ENCODE data around the gene DHRS12.

The DHRS12 gene

GRCh38 chr13:51834581-51835171 lies 30.7 kb upstream of the DHRS12 start:
- H3K4me3 ChIP-seq (ENCODE audit: low read length) = no peak overlapping the region
- DNase-seq (ENCODE audit: low read depth) = no peak
- TF ChIP-seq CTCF (conservative IDR thresholded peaks at IDR 0.05; ENCODE audit: low read depth, low read length) = no peak

- no peak for TF ChIP-seq CTCF (conservative IDR thresholded peaks at IDR 0.05; ENCODE audit: low read depth, low read length)
- no peak overlapping the region for H3K4me3 ChIP-seq (ENCODE audit: low read length)
- no peak for DNase-seq (ENCODE audit: low read depth)
These were observed 30.0 kb upstream of the DHRS12 start for GRCh38 chr13:51833980-51834379.

DNA sequence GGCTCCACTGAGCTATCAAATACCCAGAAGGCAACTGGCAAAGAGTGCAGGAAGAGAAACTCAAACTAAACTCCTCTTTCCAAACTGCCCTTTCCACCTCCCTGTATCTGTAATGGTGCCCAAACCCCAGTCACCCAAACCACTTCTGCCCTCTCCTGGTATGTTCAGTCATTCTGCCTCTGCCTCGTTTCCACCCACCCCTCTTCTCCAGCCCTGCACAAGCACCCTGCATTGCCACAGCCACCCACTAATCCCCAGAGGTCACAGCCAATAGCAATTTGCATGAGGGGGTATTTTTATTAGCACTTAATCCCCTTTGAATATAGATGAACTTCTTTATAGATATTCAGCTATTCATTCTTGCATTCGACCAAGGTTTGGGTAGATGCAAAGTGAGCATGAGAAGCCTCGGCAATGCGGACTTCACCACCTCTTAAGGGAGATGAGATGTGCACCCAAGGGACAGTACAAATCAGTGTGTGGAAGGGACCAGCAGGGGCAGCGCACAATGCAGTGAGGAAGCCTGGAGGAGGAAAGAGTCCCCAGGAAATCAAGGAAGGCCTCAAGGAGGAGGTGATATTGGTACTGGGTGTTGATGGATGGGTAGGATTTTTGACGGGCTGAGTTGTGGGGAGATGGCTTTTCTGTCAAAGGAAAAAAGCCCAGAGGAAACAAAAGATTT lies 28.6 kb upstream of the DHRS12 start:
- peak; percentile 47 for TF ChIP-seq CTCF (conservative IDR thresholded peaks at IDR 0.05; ENCODE audit: low read depth, low read length)
- H3K4me3 ChIP-seq (ENCODE audit: low read length) = no peak overlapping the region
- DNase-seq (ENCODE audit: low read depth) = no peak

DNA sequence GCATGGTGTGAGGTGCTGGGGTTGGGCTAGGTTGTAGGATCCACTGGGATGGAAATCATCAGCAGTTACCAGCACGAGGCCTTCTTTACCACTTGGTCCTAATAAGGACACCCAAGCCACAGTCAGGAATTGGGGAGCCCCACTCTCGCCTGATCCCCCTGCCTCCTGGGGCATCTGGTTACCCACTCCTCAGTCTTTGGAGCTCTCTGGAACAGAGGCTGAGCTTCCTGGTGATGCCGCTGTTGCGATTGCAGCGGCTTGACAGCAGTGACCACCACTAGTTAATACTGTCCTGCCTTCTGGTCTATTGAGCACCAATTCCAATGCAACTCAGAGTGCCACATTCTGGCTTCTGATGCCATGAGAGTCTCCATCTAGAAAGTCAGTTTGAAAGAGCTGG lies 27.6 kb upstream of the DHRS12 start:
- no peak for TF ChIP-seq CTCF (conservative IDR thresholded peaks at IDR 0.05; ENCODE audit: low read depth, low read length)
- H3K4me3 ChIP-seq (ENCODE audit: low read length) = no peak overlapping the region
- DNase-seq (ENCODE audit: low read depth) = no peak

GRCh38 chr13:51829568-51829899 lies 25.6 kb upstream of the DHRS12 start:
- TF ChIP-seq CTCF (conservative IDR thresholded peaks at IDR 0.05; ENCODE audit: low read depth, low read length) = no peak
- no peak for DNase-seq (ENCODE audit: low read depth)
- no peak overlapping the region for H3K4me3 ChIP-seq (ENCODE audit: low read length)

DNA sequence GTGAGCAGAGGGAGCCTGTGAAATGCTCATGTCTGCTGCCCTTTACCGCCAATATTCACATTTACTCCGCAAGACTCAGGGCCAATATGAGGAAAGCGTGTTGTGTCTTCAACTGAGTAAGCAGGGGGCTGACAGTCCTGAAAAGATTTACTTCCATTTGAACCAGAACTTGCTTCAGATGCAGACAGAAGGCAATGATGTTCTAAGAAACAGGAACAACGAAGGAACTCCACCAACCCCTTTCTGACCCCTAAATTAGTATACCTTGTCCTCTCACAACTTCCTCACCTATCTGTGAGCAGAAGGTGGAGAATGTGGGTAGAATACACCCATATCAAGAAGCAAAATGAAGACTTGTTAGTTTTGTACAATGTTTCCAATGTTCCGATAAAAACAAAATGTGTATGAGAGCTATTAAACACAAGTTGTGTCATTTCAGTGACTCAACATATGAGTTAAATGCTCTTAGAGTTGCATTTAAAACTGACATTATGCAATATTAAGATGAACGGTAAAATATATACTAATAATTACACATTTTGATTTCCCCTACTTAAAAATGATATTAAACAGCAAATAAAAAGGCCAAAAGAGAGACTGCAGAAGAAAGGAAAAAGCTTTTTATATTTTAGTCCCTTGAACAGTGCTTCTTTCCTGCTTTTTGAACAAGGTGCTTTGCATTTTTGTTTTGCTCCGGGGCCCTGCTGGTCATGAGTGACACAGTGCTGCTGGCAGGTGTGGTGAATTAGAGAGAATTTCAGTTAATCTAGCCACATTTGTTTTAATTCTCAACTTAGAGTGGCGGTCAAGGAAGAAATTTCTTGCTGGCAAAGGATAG lies 25.0 kb upstream of the DHRS12 start:
- TF ChIP-seq CTCF (conservative IDR thresholded peaks at IDR 0.05; ENCODE audit: low read depth, low read length) = no peak

More for the DNA sequence above, 25.0 kb upstream of the DHRS12 start:
- no peak for DNase-seq (ENCODE audit: low read depth)
- no peak overlapping the region for H3K4me3 ChIP-seq (ENCODE audit: low read length)

Data from retinal pigment epithelial cell (primary cell).